OCI-LY3 (cell line): ENCODE results near the gene RFWD3.

Experiments used
- CTCF ChIP-seq: fragments of 200-600, 300-600 bp; sonication (generic); IDR thresholded peaks from 2 replicates; pipeline ENCODE4 v1.5.1; 2014; ENCODE audit warnings: antibody characterized with exemption, low read length, low read depth
- EZH2phosphoT487 ChIP-seq: fragments of 200-600 bp; shearing (Covaris generic); IDR thresholded peaks from 2 replicates; pipeline ENCODE4 v1.6.1; 2018; ENCODE audit warnings: antibody characterized with exemption, mixed run types, low read depth

- no peak for TF ChIP-seq CTCF
- TF ChIP-seq EZH2phosphoT487 = no peak
Observed at GRCh38 chr16:74652249-74652648, 14.4 kb downstream of the RFWD3 start.
